Stimulated activated CD4-positive, alpha-beta T cell treated with anti-CD3 and anti-CD28 coated beads, TNF-alpha, amount 100 ng/mL, for 4 hours (primary cell): Measurements from ENCODE around the gene ALOX5.
A peak's percentile ranks its signal among the peaks of the same experiment; 100 is the strongest.

ENCODE experiments used
- DNase-seq, 3 experiments: peaks; one replicate each; pipeline ENCODE4 v3.0.0-alpha.2; 2020; ENCODE audit warnings: low read depth in 3 of 3

The ALOX5 gene

DNA sequence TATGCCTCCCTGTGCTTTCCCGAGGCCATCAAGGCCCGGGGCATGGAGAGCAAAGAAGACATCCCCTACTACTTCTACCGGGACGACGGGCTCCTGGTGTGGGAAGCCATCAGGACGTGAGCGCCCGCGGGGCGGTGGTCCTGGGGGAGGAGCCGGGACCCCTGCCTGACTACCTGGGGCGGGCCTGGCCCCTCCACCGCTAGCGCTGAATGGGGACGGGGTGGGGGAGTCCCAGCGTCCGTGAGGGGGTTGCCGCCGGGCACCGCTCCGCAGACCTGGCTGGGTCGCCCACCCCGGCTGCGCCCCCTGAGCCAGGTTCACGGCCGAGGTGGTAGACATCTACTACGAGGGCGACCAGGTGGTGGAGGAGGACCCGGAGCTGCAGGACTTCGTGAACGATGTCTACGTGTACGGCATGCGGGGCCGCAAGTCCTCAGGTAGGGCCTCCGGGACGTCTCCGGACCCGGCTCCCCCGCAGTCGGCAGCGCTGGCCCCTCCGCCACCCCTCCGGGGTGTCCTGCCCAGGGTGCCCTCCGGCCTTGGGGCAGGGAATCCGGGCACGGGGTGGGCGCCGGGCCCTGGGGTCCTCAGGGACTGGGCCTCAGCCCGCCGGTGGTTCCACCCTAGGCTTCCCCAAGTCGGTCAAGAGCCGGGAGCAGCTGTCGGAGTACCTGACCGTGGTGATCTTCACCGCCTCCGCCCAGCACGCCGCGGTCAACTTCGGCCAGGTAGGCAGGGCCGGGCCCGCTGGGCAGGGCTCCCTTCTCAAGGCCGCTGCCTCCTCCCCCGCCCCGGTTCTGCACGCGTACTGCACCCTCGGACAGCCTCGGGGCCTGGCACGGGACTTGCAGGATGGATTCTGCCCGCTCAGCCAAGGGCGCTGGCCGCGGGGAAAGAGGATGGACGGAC lies 69.3 kb downstream of the ALOX5 start:
- DNase-seq, result no peak

DNA sequence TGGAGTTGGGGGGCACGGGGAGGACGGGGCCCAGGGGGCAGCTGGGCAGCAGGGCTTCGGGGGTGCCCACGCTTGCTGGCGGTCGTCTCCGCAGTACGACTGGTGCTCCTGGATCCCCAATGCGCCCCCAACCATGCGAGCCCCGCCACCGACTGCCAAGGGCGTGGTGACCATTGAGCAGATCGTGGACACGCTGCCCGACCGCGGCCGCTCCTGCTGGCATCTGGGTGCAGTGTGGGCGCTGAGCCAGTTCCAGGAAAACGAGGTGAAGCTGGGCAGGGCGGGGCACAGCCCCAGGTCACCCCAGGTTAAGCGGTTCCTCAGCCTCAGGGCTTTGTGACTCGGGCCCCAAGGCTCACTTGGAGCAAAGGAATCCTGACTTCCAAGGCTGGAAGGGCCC lies 70.0 kb downstream of the ALOX5 start:
- no peak for DNase-seq

DNA sequence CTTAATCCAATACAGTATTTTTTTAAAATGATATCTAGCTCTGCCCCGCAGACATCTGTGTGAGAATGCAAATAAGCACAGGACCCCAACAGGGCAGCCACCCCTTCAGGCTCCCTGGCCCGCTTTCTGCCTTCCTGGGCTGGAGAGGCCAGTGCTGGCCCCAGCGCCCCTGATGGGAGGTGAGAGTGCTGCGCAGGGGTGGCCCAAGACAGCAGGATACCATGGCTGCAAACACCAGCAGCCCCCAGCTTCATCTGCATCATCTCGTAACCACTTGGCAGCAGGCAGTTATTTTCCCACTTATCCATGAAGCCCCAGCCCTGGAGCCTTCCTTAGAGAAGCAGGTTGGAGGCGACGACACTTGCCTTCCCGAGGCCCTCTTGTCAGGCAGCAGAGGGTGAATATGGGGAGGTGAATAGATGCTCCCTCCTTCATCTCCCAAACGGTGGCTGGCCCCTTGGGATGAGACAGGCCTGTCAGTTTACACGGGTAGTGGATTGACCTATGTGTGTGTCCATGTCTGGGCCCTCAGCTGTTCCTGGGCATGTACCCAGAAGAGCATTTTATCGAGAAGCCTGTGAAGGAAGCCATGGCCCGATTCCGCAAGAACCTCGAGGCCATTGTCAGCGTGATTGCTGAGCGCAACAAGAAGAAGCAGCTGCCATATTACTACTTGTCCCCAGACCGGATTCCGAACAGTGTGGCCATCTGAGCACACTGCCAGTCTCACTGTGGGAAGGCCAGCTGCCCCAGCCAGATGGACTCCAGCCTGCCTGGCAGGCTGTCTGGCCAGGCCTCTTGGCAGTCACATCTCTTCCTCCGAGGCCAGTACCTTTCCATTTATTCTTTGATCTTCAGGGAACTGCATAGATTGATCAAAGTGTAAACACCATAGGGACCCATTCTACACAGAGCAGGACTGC lies 71.2 kb downstream of the ALOX5 start:
- DNase-seq, result no peak

DNA sequence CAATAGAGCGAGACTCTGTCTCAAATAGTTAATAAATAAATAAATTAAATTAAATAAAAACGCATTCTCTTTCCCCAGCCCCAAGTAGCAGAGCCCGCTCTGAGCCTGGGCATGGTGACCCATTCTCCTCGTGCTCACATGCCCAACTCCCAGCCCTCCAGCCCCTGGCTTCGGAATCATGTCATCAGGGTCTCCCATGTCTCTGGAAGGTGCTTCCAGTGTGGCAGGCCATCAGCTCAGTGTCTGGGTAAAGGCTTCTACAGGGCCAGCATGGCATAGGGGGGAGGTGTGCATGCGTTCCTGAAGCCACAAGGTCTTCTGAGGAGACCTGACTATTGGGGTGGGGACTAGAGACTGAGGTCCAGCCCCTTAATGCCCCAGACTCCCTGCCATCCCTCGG lies 72.8 kb downstream of the ALOX5 start:
- no peak for DNase-seq

DNA sequence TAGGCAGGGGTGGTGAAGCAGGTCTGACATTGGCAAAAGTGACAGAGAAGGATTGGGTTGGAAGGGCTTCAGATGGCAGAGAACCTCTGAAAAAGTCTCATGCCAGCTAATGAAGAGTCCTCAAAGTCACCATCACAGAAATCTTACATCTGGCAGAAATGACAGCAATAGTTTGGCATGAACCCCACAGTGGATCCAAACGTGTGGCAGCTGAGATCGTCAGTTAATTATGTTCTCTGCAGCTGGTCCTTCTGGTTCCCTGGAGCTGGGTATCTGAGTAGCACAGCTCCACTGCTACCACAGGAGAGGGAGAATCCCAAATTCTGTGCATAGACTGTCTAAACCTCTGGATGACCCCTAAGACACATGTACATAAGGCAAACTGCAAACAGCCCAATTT lies 73.4 kb downstream of the ALOX5 start:
- no peak for DNase-seq

DNA sequence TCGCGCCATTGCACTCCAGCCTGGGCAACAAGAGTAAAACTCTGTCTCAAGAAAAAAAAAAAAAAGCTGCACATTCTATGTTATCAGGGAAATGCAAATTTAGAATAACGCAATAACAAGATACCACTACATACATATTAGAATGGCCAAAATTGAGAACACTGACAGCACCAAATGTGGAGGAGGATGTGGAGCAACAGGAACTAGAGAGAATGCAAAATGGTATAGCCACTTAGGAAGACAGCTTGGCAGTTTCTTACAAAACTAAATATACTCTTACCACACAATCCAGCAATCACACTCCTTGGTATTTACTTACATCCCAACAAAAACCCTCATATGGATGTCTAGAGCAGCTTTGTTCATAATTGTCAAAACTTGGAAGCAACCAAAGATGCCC lies 76.8 kb downstream of the ALOX5 start:
- no peak for DNase-seq

DNA sequence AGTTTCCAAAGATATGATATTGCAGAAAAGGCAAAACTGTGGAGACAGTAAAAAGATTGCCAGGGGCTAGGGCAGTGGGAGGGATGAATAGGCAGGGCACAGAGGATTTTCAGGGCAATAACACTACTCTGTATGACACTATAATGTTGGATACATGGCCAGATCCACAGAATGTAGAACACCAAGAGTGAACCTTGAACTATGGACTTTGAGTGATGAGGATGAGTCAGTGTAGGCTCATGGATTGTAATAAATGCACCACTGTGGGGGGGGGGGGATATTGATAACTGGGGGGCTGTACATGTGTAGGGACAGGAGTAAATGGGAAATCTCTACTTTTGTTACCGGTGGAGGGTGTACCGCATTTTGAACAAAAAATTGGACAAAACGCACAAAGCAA lies 77.4 kb downstream of the ALOX5 start:
- no peak for DNase-seq

DNA sequence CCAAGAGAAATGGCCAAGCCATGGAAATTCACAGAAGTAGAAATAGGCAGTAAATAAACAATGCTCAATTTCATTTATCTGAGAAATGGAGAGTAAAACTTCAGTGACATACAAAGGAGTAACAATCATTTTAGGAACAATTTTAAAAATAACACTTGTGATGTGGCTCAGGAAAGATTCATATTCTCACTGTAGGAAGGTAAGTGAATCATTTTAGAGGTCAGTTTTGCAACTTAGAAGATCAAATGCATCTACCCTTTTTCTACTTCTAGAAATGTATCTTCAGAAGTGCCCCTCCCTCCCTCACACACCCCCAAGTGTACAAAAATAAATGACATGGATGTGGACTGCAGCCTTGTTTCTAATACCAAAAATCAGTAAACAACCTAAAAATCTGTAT lies 78.3 kb downstream of the ALOX5 start:
- no peak for DNase-seq

DNA sequence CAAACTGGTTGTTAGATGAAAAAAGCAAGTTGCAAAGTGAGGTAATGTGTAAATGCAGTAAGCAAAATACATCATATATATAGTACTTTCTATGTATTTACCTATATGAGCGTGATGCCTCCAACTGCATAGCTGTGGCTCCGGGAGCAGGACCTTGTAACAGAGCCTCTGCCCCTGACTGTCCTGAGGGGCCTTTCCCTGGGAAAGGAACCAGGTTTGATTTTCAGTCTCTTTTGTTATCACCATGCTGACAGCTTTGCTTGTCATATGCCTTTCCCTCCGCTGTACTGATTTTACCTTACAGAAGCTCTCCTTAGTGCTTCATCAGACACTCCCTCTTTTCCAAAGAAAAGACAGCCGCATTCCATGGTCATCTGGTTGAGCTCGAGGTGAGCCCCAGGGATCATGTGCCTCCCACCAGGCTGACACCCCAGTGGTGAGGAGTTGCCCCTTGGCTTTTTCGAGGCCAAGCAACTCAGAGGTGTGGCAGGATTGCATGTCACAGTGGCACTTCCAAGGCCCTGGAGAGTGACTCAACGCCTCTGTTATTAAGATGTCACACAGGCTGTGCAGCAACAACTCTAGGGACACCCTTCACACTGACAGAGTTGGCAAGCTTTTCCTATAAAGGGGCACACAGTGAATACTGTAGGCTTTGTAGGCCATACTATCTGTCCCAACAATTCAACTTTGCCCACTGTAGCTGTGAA lies 78.9 kb downstream of the ALOX5 start:
- no peak for DNase-seq

DNA sequence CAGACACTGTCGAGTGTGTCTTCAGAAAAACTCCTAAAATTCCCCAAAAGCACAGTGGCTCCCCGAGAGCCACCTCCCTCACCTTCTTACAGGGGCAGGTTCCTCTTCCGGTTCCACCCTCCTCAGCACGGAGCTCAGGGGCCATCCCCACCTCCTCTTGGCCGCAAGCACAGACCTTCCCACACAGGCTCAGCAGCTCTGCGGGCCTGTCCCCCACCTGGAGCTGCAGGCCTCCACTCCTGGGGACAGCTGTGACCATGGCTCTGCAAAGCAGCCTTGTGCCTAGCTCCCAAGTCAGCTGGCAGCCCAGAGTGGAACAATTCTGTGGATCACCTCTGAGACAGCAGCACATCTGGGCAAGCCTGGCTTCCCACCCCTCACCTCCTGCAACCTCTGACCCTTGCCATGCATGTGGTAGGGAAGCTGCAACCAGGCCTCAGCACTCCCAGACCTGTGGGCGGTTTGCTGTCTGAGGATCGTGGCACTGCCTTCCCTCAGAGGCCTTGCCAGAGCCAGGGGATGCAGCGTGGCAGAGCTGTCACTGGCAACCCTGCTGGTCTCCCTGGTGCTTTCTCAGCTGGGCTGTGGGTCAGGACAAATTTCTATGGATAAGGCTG lies 79.7 kb downstream of the ALOX5 start:
- no peak for DNase-seq

DNA sequence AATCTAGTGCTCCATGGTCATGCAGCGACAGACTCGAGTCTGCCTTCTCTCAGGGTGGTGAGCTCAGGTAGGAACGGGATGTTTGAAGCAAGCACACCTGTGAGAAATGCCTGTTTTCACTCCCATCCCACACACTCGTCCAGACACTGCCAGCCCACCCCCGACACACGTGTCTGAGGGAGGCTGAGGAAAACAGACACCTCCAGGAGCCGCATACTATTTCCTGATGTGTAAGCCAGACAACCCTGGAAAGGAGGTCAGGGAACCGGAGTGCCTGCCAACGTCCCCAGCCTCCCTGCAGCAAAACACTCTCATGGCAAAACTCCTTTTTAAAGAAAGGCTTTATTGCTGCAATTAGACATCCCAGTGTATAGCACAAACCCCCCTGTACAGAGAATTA lies 80.2 kb downstream of the ALOX5 start:
- DNase-seq, result no peak

DNA sequence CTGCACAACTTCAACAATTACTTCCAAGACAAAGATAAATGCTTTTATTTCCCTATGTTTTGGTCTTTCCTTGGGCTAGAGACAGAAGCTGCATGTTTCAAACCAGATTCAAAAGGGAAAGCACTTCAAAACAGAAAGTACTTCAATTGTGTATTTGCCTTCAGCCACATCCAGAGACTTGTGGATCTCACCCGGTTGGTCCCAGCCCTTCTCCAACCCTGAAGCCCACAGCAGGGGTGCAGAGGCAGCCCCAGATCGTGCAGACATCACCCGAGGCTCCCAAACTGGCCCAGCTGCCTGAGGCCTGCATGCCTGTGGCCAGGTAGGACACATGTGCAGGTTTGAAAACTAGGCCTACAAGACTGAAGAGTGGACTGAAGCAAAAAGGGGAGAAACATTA lies 80.8 kb downstream of the ALOX5 start:
- DNase-seq, result no peak

DNA sequence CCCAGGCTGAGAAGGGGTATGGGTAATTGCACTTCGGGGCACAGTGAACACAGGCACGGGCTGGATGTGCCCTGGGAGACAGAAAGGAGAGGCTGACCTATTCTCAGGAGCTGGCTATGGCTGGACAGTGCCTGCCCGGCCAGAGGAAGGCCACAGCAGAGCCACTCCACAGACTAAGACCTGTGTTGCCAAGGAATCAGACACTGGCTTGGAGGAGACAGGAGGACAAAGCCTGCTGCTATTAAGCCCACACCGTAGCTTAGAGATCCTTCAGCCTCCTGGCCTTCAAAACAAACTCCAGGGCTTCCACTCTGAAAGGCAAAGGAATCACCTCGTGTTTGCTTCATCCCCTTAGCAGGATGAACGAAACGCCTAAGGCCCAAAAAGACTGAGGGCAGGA lies 82.2 kb downstream of the ALOX5 start:
- no peak for DNase-seq

DNA sequence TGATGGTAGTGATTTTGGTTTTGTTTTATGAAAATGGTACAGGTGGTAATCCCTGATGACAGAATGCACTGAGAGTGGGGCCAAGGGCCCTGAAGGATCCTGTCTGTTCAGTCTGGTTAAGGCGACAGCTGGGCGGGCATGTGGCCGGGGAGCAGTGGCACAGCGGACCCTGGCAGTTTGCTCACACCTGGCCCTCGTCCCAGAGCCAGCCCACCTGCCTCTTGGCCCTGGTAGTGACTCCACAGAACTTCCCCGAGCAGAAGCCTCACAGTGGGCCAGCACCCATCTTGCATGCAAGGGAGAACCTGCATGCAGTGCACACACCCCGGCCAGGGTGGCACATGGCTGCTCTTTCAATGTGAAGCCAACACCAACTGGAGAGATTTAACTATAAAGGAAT lies 82.8 kb downstream of the ALOX5 start:
- no peak for DNase-seq

DNA sequence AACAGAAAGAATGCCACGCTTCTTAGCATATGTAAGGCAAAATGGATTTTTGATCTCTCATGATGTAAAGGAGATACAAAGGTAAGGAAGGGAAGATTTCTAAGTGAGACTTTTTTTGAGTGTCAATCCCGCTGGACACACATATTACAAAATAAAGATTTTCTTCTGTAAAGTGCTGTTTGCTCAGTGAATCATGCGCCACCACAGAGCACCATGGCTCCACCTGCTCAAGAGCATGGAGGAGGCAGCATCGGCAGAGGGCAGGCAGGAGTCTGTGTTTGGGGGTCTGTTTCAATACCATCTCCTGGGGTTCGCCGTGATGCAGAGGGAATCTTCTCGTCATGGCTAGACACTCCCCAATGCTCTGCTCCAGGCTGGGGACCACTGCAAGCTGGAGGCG lies 83.5 kb downstream of the ALOX5 start:
- no peak for DNase-seq

DNA sequence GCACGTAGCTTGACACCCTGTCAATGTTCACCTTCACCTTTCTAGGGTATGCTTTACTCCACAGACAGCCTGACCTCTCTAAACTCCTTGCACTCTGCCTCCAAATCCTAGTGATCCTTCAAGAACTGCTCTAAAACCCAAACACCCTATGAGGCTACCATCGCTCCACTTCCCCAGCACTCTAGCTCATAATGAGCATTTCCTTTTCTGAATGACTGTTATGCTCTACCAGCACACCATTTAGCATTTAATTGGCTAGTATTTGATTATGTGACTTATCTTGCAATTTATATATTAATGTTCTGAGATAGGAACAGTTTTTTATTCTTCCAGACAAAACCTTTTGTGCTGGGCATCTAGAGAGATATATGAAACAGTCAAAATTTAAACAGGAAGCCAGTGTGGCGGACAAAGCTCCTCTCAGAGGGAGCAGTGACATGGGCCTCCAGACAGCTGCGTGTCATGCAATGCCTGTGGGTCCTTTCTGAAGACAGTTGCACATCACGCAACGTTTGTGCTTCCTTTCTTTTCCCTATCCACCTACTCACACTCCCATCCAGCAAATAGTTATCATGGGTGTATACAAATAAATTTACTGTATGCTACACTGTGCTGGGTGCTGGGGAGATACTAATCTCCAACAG lies 86.3 kb downstream of the ALOX5 start:
- DNase-seq, result no peak

DNA sequence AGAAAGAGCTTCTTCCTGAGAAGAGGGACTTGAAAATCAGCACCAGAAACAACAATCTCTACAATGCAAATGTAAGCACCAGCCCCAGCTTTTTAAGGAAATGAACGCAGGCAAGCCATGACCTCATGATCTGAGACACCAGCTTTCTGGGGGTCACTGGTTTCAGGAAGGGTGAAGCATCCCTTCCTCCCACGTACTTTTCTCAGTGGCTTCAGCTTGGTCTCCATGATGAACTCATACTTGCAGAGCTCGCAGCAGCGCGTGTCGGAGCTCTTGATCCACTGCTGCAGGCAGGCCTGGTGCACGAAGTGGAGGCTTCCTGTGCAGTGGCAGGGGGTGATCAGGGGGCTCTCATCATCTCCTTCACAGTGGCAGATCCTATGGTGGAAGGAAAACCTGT lies 87.0 kb downstream of the ALOX5 start:
- no peak for DNase-seq

DNA sequence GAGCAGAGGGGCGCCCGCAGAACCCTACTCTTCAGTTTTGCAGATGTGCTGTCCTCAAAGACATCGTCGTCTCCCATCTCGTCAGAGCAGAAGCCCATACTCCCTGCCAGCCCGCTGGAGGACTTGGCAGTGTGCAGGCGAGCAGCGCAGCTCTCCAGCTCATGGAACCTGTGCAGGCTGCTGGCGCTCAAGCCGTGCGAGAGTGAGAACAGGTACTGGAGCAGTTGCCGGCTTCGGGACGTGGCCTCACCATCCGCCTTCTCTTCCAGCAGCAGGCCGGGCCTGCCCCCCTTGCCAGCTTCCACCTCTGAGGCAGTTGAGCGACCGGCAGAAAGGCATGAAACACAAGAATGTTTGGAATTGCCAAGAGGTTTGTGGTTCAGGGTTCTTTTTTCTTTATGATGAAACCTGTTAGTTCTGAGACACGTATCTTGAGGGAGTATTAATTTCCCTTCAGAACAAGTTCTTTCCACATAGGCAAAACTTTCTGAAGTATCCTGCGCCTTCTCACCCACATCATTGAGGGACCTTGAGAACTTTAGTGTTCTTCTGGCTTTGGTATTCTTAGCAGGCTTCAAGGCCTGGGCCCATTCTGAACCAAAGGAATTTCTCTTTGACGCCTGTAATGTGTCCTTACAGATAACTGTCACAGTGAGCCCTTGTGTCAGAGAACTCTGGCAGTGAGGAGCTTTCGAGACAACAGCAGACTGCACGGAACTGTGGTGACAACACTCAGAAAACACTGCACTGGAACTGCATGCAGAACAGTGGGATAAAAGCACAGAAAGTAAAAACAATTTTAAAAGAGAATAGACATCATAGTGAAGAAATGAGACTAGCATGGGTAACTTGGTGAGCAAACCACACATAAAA lies 89.5 kb downstream of the ALOX5 start:
- DNase-seq, result no peak

DNA sequence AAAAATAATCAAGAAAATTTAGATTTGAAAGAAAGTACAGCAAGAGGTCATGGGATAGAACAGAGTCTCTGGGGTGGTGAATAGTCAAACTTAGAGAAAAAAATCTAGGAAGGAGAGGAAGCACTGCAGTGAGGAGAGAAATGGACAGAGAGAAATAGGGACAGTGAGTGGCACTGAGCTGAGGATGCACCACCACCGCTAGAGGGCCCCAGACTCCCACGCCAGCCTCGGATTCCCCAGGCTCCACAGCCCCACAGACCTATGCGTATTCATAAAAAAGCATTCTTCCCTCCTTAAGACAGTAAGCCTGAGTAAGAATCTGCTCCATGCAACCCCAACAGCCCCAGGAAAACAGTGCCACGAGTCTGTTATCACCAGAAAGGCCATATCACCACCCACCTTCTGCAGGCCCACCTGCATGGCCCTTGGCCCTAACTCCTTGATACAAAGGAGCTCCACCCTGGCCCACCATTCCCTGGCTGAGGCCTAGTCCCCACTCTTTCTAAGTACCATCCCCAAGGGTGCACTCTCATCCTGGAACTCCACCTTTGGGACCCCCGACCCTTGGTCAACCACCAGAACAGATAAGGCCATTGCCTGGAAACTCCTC lies 91.0 kb downstream of the ALOX5 start:
- DNase-seq, result peak; percentile 44 to 57 (median 52)

DNA sequence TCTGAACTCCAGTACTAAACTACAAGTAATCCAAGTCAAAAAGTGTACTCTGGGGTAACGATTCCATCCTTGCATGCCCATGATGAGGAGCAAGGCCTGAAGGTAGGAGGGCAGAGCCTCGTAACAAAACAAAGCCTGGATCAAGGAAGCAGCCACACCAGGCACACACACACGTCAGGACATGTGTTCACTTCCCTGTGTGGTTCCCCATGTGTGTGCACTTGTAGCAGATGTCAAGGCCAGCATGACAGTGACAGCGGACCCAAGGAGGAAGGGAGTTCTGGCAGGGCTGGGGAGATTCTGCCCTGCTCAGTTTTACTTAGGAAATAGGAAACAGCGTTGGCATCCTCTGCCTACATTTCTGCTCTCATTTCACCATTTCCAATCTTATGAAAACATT lies 92.8 kb downstream of the ALOX5 start:
- DNase-seq, result no peak
